Activated CD4-positive, CD25-positive, alpha-beta regulatory T cell treated with anti-CD3 and anti-CD28 coated beads, Interleukin-2, amount 50 U/mL, for 16 hours (primary cell): ENCODE measurements around the gene RILPL1.

Experiments
- DNase-seq: peaks from one replicate; pipeline ENCODE4 v3.0.0-alpha.2; 2020; ENCODE audit warnings: low read depth, low spot score

RILPL1 gene

DNA sequence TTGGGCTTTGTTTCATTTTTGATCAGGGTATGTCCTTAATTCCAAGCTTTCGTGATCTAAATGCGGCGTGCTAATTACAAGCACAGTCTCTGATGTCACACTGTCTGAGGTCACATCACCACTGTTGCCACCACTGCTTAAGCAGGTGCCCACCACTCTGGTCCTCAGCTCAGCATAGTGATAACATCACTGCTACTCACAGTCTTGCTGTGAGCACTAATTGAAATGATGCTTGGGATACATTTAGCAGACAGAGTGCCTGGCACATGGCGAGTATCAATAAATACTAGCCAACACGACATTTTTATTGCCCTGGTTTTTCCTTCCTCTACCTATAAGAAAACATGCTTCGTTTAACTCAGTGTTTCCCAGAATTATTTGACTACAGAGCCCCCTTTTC is 104.9 kb downstream of the RILPL1 start:
- DNase-seq: no peak

DNA sequence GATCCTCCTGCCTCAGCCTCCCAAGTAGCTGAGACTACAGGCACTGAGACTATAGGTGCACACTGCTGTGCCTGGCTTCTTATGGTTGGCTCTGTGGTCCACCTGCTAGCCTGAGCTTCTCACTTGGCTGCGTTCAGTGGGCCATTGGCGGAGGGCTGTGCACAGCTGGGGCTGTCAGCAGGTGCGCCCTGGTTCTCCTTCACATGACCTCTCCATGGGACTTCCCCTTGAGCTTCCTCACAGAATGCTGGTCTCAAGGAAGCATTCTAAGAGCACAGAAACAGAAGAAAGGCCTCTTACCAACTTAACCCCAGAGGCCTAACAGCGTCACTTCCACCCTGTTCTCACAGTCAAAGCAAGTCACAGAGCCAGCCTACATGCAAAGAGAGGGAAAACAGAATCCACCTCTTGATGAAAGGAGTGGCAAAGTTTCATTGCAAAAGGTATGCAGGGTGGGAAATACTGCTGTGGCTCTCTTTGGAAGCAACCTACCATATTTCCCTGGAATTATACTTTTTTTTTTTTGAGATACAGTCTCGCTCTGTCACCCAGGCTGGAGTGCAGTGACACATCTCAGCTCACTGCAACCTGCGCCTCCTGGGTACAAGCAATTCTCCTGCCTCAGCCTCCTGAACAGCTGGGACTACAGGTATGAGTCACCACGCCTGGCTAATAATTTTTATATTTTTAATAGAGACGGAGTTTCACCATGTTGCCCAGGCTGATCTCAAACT is 106.3 kb downstream of the RILPL1 start:
- DNase-seq: no peak

DNA sequence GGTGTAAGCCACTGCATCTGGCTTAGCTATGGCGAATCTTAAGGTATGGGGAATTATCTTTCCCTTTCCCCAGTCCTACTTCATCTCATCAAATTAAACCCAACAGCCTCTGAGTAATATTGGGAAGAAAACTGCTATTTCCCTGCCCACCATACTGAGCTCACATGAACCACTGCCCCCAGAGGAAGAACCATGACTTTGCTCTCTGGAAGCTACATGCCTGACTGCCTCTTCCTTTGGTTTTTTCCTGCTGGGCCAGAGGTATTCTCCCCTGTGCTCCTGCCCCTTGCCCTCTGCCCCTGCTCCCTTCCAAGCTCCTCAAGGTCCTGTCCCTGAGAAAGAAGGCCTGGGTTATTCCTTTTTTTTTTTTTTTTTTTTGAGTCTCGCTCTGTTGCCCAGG is 112.2 kb downstream of the RILPL1 start:
- DNase-seq: no peak
